Endothelial cell of umbilical vein (primary cell): ENCODE data around the gene HTR3A. TPM values are rescaled to one million over a fixed set of nuclear protein-coding genes. Genes with fewer than 3 reads are reported as not detected.

ENCODE experiments used
- BruUV-seq: library from RNA; stranded (reverse); fragments of 400-500 nt; replicated peaks from 2 replicates; lab custom pipeline; 2021; lab: Mats Ljungman, UMichigan
- CTCF ChIA-PET: fragments of 300-600, 350-600 bp; sonication (Branson Sonifier 250); formaldehyde crosslinking; loops from one replicate; lab custom pipeline; 2021; ENCODE audit warnings: antibody characterized with exemption, inconsistent platforms; lab: Charles Lee
- POLR2A ChIA-PET: fragments of 300-600, 350-600 bp; sonication (Branson Sonifier 250); formaldehyde crosslinking; loops from one replicate; lab custom pipeline; 2021; ENCODE audit warnings: antibody characterized with exemption, inconsistent platforms; lab: Charles Lee
- DNase-seq: peaks from one replicate; pipeline ENCODE4 v3.0.0-alpha.2; 2011; ENCODE audit warnings: low read depth, low spot score
- FAIRE-seq: peaks from 2 replicates; lab custom pipeline; 2011; peaks lifted over from hg19 to GRCh38; lab: Jason Lieb, UNC
- H2AFZ ChIP-seq: 2 replicates; pipeline ENCODE4 v1.6.0; 2012; ENCODE audit warnings: low read depth, low read length, control low read depth, inconsistent platforms
- H3K27ac ChIP-seq: 2 replicates; pipeline ENCODE4 v1.5.1; 2011; ENCODE audit warnings: low read depth, mild to moderate bottlenecking, control low read depth, low read length, moderate library complexity; ENCODE audit not compliant: insufficient read depth
- H3K27me3 ChIP-seq, 2 experiments: 2 replicates each; pipeline versions ENCODE4 v1.6.0 to v1.6.1; 2011; ENCODE audit warnings: low read length in 2 of 2, mixed read lengths in 1 of 2; ENCODE audit not compliant: control insufficient read depth in 2 of 2, insufficient read depth in 2 of 2
- H3K36me3 ChIP-seq, 2 experiments: 2 replicates in 1 of 2; 3 replicates in 1 of 2; pipeline ENCODE4 v1.5.1; 2011; ENCODE audit warnings: low read length in 2 of 2, mild to moderate bottlenecking in 1 of 2, moderate library complexity in 1 of 2; ENCODE audit not compliant: control insufficient read depth in 2 of 2, insufficient read depth in 2 of 2; ENCODE audit errors: extremely low read depth in 1 of 2
- H3K4me1 ChIP-seq: 3 replicates; pipeline ENCODE4 v1.5.1; 2011; ENCODE audit warnings: mild to moderate bottlenecking, low read length; ENCODE audit not compliant: control insufficient read depth, insufficient read depth; ENCODE audit errors: extremely low read depth
- H3K4me2 ChIP-seq: 2 replicates; pipeline ENCODE4 v1.6.1; 2011; ENCODE audit warnings: low read length, control low read depth, mixed read lengths; ENCODE audit not compliant: insufficient read depth
- H3K4me3 ChIP-seq, 3 experiments: fragments of 200-600 bp in 1 of 3; sonication (generic), shearing (Covaris generic) in 1 of 3; replicated peaks in 1 of 3; 2 replicates each; pipeline ENCODE4 v1.5.1; 2011 to 2016; ENCODE audit warnings: control low read depth in 3 of 3, low read length in 3 of 3, mild to moderate bottlenecking in 2 of 3, inconsistent platforms in 1 of 3, low read depth in 1 of 3, moderate library complexity in 1 of 3; ENCODE audit not compliant: insufficient read depth in 1 of 3
- H3K79me2 ChIP-seq: 2 replicates; pipeline ENCODE4 v1.6.0; 2012; ENCODE audit warnings: low read length, inconsistent platforms; ENCODE audit not compliant: control insufficient read depth, insufficient read depth
- H3K9ac ChIP-seq: replicated peaks from 2 replicates; pipeline ENCODE3; 2011; ENCODE audit warnings: low read length, control low read depth; ENCODE audit not compliant: insufficient read depth; ENCODE audit errors: extremely low read depth
- H3K9me1 ChIP-seq: replicated peaks from 3 replicates; pipeline ENCODE4 v1.6.0; 2011; ENCODE audit warnings: mild to moderate bottlenecking, low read length; ENCODE audit not compliant: control insufficient read depth, insufficient read depth; ENCODE audit errors: extremely low read depth
- H3K9me3 ChIP-seq: replicated peaks from 2 replicates; pipeline ENCODE4 v1.5.1; 2012; ENCODE audit warnings: low read length, inconsistent platforms; ENCODE audit not compliant: control insufficient read depth, insufficient read depth
- H4K20me1 ChIP-seq: replicated peaks from 2 replicates; pipeline ENCODE3; 2011; ENCODE audit warnings: mild to moderate bottlenecking, low read length; ENCODE audit not compliant: control insufficient read depth, insufficient read depth; ENCODE audit errors: extremely low read depth
- EZH2 ChIP-seq: IDR thresholded peaks from 2 replicates; pipeline ENCODE4 v1.6.1; 2012; ENCODE audit warnings: borderline replicate concordance, low read depth, mild to moderate bottlenecking, moderate library complexity, low read length, inconsistent platforms; ENCODE audit not compliant: severe bottlenecking
- FOS ChIP-seq: IDR thresholded peaks from 2 replicates; pipeline ENCODE4 v1.6.1; 2011; ENCODE audit warnings: mild to moderate bottlenecking, low read length, moderate library complexity, borderline replicate concordance; ENCODE audit not compliant: insufficient read depth
- GATA2 ChIP-seq: IDR thresholded peaks from 2 replicates; pipeline ENCODE4 v1.7.0; 2011; ENCODE audit warnings: low read depth, mild to moderate bottlenecking, moderate library complexity, mixed read lengths, low read length; ENCODE audit not compliant: insufficient read length, insufficient read depth
- JUN ChIP-seq: IDR thresholded peaks from 2 replicates; pipeline ENCODE4 v1.6.1; 2011; ENCODE audit warnings: borderline replicate concordance, low read depth; ENCODE audit not compliant: insufficient read length, insufficient read depth
- MYC ChIP-seq: IDR thresholded peaks from one replicate; pipeline ENCODE4 v1.6.1; 2011; ENCODE audit warnings: mild to moderate bottlenecking, low read depth, low read length
- POLR2A ChIP-seq: IDR thresholded peaks from 2 replicates; pipeline ENCODE4 v1.6.1; 2012; ENCODE audit warnings: low read depth, mild to moderate bottlenecking, control low read depth, low read length
- POLR2AphosphoS5 ChIP-seq: IDR thresholded peaks from 2 replicates; pipeline ENCODE4 v1.6.1; 2012; ENCODE audit warnings: low read depth, mild to moderate bottlenecking, control low read depth, low read length, moderate library complexity; ENCODE audit not compliant: insufficient read depth
- dilution Hi-C: fragments of 300-500 bp; cut with MboI; formaldehyde crosslinking; loops from one replicate; pipeline ENCODE4 v1.15.0; 2019; ENCODE audit warnings: low sequenced_read_pairs; ENCODE audit not compliant: extremely low pct_ligation_motif_present
- intact Hi-C: fragments of 100-400 bp; cut with micrococcal nuclease; formaldehyde crosslinking; loops from one replicate; pipeline ENCODE4 v1.10.0; 2022
- polyA plus RNA-seq, 4 experiments: library from polyadenylated mRNA; depleted of rRNA in 3 of 4; stranded (reverse) in 3 of 4; unstranded in 1 of 4; fragments of >200 nt; gene quantifications; 2 replicates each; pipeline versions ENCODE4 v1.2.1 to v1.2.3, GENCODE V29; 2011 to 2012; ENCODE audit warnings: missing spikeins in 1 of 4
- total RNA-seq: library from RNA; stranded (reverse); gene quantifications from 2 replicates; pipeline ENCODE4 v1.2.3, GENCODE V29; 2021
- TF ChIP-seq, protein P1 (sequence below): IDR thresholded peaks from 2 replicates; pipeline ENCODE4 v1.6.1; 2011; ENCODE audit not compliant: insufficient read depth, insufficient read length
- TF ChIP-seq, protein P2 (sequence below), 2 donors: IDR thresholded peaks; 1 replicate in 1 of 2; 2 replicates in 1 of 2; pipeline ENCODE4 v1.5.1; 2011; ENCODE audit warnings: low read length in 2 of 2, mild to moderate bottlenecking in 2 of 2, moderate library complexity in 2 of 2, control low read depth in 1 of 2, inconsistent platforms in 1 of 2, low read depth in 1 of 2; ENCODE audit not compliant: insufficient read depth in 1 of 2; ENCODE audit errors: extremely low read depth in 1 of 2

The HTR3A gene
- total and polyA plus RNA-seq, 2 donors (not counting 3 experiments of a cell fraction or from before 2014, with no cell fraction given) = not detected

DNA sequence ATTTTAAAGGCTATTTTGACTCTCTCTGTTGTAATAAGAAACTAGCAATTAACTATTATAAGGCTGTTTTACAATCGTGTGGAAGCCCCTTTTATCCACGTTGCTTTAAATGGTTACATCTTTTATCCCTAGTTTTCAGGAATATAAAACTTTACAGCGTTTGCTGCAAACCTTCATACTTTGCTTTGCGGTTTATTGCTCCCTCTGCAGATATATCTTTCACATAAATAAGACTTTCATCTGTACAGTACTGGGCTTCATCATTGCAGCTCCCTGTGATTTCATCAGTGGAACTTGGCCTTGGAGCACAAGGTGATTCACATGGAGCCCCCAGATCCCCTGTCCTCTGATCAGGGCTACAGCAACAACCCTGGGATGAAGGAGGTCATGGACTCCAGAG, 25.6 kb downstream of the HTR3A start:
- no peak overlapping the region for H3K27ac ChIP-seq
- H3K79me2 ChIP-seq = no peaks in the 10 kb centered on the region
- POLR2A ChIA-PET = no interaction called here
- DNase-seq (no peak), FAIRE-seq (no peak)
- no peak overlapping the region for H2AFZ ChIP-seq
- no peaks in the 10 kb centered on the region for H3K9me1 ChIP-seq
- H3K9ac ChIP-seq = no peak overlapping the region
- peaks cover 0 to 8% of the 10 kb centered on the region in 2 experiments for H3K27me3 ChIP-seq
- H3K4me3 ChIP-seq = no peak overlapping the region
- CTCF ChIA-PET = interaction anchor here (19.6 kb wide), 1 partner anchor 261 kb away, joined by 539 read pairs; no protein-coding TSS in a partner anchor
- no peak overlapping the region for H3K4me2 ChIP-seq
- no peaks in the 10 kb centered on the region for H3K4me1 ChIP-seq
- no TSS peak for BruUV-seq
- H3K36me3 ChIP-seq = no peaks in the 10 kb centered on the region
- no peaks in the 10 kb centered on the region for H3K9me3 ChIP-seq
- dilution Hi-C loops = no loop called here
- TF ChIP-seq POLR2A = no peak
- TF ChIP-seq GATA2 = no peak
- no peak for TF ChIP-seq EZH2
- no peak for TF ChIP-seq POLR2AphosphoS5
- TF ChIP-seq, protein P1, sequence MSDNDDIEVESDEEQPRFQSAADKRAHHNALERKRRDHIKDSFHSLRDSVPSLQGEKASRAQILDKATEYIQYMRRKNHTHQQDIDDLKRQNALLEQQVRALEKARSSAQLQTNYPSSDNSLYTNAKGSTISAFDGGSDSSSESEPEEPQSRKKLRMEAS = no peak
- no peak for TF ChIP-seq FOS
- no peak for TF ChIP-seq JUN
- TF ChIP-seq MYC = no peak
- TF ChIP-seq, protein P2, sequence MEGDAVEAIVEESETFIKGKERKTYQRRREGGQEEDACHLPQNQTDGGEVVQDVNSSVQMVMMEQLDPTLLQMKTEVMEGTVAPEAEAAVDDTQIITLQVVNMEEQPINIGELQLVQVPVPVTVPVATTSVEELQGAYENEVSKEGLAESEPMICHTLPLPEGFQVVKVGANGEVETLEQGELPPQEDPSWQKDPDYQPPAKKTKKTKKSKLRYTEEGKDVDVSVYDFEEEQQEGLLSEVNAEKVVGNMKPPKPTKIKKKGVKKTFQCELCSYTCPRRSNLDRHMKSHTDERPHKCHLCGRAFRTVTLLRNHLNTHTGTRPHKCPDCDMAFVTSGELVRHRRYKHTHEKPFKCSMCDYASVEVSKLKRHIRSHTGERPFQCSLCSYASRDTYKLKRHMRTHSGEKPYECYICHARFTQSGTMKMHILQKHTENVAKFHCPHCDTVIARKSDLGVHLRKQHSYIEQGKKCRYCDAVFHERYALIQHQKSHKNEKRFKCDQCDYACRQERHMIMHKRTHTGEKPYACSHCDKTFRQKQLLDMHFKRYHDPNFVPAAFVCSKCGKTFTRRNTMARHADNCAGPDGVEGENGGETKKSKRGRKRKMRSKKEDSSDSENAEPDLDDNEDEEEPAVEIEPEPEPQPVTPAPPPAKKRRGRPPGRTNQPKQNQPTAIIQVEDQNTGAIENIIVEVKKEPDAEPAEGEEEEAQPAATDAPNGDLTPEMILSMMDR (IDR thresholded peaks at IDR 0.05; ENCODE audit: extremely low read depth in 1 of 2, insufficient read depth in 1 of 2, low read depth in 1 of 2, low read length in 2 of 2) = no peak
- no peaks in the 10 kb centered on the region for H4K20me1 ChIP-seq
- intact Hi-C loops = no loop called here
